HG03103 (cell line): ENCODE results near the gene USH2A.

Experiments used
- ATAC-seq: cut with Tn5 transposase; IDR thresholded peaks from one replicate; pipeline ENCODE4 v1.9.1; 2021; ENCODE audit warnings: low read depth; ENCODE audit not compliant: unreplicated experiment

USH2A gene

DNA sequence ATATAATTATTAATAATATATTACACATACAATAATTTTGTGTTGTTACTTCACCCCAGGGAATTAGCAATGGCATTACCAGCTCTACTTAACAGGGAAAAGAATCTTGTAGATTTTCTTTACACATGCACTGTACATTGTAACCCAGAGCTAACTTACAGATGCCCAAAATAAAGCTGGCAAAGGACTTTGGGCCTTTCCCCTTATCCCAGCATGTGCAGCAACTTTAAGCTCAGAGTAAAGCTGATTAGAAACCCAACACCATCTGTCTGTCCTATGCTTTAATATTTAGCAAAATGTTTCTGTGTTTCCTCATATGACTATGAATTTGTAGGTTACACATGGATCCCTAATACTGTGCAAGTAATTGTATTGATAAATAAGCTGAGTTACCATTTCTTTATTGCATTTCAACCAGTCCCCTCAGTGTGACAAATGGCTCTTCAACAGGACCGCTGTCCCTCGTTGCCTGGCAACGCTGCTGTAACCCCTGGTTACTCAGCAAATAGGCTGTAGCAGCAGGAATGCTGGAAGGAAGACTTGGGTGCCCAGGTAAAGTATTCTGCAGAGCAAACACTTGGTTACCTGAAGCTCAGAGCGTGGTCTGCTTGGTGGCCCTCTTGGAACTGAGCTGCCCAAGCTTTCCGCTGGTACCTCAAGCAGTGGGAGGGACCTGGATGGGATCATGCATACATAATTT lies at the start of gene USH2A:
Gene USH2A (minus strand): TSS at position 628 of the 700 bp plus-strand sequence. CDS start 1,112 bp downstream, outside the sequence.
- ATAC-seq, result no peak

DNA sequence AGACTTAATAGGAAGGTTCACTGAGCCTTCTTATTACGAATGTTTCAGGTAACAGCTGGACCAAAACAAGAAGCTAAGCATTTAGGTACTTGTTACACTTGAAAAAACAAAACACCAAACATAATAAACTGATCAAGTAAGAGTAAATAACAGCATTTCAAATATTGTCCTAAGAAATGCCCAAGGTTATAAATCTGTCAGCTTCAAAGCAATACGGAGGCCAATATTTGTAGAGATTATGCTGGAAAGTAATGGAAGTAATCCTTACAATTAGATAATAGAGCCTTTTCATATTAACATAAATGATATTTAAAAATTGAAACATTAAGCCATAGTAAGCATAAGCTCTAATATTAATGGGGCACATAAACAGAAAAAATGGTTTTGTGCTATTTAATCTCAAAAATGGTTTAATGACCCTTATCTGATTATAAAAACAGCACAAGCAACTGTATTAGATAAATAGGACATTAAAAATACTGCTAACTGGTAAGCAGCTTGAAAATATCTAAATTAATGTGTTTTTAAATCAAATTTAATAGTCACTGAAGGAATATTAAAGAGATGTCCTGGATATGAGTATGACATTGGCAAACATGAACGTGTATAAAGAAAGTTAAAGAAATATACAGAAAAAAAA lies 43.0 kb upstream of the USH2A start:
- ATAC-seq, result no peak

DNA sequence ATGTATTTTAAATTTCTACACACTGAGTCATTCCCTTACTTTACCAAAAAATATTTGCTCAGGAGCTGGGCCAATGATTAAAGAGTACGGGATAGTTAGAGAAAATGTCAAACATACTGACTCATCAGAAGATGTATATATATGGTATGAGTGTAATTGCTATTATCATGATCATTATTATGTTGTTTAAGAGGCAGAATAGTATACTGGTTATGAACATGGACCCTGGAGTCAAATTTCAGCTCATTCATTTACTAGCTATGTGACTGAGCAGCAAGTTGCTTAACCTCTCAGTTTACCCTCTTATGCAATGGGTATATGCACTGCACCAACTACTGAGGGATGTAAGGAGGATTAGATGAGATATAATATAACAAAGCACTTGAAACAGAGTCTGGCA lies 41.2 kb upstream of the USH2A start:
- no peak for ATAC-seq

DNA sequence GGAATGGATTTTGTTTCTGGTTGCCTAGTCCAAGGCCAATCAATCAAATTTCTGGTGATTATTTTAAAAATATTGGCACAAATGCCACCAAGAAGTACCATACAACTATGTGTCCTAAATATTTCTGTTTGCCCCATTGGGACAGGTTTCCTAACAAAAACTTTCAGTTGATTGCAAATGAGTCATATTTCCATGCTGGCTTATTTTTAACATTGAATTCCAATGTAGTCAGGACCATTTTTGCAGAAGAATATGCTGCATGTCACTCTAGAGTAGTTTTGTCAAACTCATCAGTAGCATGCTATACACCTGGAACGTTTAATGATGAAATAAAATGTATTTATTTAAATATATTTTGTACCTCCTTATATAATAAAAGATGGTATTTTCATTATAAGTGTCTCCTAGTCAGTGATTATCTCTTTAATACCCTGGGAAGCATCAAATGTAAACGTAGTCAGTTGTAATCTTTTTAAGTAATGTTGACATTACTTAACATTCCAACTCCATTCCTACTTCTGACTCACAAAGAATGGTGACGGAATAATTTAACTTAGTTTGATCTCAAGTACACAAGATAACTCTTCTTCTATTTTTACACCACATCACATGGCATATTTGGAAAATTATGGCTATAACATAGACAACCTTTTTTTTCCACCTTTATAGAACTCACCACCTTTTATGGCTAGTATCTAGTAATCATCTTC lies 39.0 kb upstream of the USH2A start:
- ATAC-seq, result no peak

DNA sequence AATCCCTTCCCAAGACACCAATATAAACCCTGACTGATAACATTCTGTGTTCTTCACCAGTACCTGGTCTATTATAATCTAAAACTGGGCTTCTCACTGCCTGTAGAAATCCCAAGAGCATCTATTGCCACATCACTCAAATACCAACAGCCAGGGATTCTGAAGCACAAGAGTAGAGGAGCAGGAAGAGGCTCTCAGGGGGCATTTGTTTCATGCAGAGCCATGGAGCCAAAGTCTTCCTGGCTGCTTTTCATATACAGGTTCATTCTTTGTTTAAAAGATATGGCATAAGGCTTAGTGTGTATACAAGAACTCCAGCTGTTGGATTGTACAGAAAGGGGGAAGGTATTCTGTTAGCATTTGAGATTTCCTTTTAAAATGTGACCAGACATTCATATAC lies 38.2 kb upstream of the USH2A start:
- ATAC-seq, result no peak

GRCh38 chr1:216459651-216460207 lies 36.5 kb upstream of the USH2A start:
- ATAC-seq, result no peak

GRCh38 chr1:216458812-216459211 lies 35.6 kb upstream of the USH2A start:
- ATAC-seq, result no peak

DNA sequence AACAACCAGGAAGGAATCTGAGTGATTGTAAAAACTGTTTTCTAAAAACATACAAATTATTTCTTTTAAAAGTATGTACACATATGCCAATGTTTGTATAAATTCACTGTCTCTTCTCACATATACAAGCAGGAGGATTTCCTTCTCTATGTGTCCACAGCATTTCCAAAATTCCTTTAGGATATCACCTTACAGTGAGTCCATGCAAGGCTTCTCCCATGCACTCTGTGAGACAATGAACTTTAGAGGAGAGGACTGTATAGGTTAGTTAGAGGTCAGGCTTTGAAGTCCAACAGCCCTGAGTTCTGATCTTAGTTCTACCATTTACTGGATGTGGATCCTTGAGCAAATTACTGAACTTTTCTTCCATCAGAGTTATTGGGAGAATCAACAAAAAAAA lies 34.1 kb upstream of the USH2A start:
- ATAC-seq, result no peak

DNA sequence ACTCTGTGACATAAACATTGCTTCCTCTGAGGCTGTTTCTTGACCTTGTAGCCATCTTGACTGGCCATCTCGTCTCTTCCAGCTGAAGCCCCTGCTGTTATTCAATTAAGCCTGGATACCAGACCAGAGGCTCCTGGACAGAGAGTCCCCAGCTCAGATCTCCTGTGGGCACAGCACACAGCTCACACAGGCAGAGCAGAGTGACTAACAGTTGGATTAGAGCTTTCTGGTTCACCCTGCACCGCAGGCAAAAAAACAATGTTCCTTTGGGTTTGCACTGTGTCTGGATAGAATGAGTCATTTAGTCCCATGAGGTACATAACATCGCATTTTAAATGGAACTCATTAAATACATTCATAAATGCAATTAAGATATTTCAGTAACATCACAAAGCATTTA lies 33.4 kb upstream of the USH2A start:
- no peak for ATAC-seq

GRCh38 chr1:216453777-216454176 lies 30.5 kb upstream of the USH2A start:
- ATAC-seq, result no peak

DNA sequence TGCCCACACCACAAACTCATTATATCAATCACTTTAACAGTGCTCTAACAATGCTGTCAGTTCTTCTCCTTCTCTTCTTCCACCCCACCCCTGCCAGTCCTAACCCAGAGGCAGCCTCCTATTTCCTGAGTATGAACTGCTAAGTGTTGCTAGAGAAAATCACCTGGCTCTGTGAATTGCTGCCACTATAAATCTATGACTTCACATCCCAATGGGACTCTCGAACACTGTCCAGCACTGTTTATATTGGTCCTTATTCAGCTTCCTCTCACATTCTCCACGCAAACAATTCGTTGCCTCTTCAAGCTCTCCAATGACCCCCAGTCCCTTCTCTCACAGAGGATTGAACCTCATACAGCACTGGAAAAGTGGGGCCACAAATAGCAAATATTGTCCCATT lies 27.0 kb upstream of the USH2A start:
- ATAC-seq, result no peak

DNA sequence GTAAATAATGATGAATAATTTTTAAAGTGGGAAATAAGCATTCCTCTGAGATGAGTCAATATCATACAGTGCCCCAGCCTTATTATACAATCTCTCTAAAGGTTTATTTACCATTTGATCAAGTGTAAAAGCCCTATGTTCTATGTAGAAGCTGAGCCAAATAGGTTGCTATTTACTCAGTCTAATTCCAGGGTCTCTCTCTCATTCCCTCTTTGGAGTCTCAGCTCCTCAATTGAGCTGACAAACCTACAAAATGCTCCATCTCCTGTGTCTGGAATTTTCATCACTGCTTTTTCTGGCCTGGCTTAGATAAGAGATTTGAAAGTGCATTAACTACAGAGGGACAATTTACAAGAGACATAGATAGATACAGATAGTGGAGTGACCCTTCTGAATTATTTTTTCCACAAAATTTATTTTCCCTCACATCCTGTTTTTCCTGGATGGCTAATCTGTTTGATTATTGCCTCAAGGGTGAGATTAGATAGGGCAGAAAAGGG lies 24.8 kb upstream of the USH2A start:
- no peak for ATAC-seq

DNA sequence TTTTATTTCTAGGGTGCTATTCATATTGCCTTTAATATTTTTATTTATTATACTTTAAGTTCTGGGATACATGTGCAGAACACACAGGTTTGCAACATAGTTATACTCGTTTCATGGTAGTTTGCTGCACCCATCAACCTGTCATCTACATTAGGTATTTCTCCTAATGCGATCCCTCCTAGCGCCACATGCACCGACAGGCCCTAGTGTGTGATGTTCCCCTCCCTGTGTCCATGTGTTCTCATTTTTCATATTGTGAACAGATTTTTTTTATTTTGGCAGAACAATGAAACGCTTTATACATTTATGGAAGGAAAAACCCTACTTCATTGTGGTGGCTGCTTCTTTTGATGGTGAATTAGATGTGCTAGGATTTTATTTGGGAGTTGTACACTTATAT lies 14.4 kb upstream of the USH2A start:
- no peak for ATAC-seq

DNA sequence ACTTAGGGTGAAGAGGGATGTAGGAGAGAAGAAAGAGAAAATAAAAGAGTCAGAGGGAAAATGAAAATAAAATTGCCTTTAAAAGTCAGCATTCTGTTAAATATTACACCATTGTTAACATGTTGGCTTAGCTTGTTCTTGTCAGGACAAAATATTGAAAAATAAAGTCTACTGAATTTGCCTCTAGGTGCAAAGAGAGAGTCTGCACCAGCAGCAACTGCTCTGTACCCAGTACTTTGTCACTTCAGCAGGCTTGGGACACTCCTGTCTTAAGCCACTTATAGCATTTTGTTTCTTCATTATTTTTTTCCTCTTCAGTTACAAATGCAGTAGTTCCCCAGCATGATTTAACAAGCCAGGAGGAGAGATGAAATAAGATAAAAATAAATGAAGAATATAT lies 11.0 kb upstream of the USH2A start:
- ATAC-seq, result no peak

GRCh38 chr1:216433175-216433574 lies 9.9 kb upstream of the USH2A start:
- ATAC-seq, result no peak

DNA sequence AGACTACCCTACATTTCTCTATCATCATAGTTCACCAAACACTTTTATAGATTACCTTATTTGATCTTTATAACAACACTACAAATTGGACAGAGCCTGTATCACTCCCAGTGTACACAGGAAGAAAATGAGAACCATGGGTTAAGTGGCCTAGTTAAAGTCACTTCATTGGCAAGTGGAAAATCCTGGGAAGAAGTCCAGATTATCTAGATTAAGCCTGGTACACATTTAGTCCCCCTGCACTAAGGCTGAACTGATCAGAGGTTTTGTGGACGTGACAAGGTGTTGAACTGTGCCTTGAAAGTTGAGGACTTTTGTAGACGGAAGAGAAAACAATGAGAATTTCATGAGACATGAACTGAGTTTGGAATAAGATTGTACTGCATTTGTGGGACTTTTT lies 7.5 kb upstream of the USH2A start:
- ATAC-seq, result no peak

DNA sequence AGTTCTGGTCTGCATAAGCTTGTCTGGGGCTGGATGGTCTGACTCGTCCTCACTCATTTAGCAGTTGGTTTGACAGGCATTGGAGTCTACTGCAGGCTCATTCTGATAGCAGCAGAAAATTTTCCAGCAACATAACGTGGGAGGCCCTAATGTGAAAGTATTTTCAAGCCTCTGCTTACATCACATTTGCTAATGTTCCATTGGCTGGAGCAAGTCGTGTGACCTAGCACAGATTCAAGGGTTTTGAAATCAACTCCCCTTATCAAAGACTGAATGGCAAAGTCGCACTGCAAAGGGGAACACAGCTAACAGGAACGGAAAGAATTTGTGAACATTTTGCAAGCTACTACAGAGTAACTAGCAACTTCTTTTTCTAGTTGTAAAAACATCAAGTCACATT lies 2.3 kb upstream of the USH2A start:
- ATAC-seq, result no peak

DNA sequence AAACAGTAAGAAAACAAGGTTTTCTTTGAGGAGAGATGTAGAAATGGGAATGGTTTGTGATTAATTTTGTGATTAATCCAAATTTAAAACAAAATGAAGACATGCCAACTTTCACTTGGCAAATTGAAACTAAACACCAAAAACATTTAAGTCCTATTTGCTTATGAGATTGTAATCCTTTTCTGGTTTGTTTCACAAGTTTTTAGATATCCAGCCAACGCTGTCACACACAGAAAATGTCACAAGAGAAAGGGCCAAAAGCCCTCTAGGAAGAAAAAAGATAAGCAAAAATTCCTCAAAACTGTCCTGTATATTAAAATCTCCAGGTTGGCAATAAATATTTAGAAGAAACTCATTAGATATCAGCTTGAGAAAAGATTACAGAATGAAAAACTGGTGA lies 2.5 kb downstream of the USH2A start:
- no peak for ATAC-seq

DNA sequence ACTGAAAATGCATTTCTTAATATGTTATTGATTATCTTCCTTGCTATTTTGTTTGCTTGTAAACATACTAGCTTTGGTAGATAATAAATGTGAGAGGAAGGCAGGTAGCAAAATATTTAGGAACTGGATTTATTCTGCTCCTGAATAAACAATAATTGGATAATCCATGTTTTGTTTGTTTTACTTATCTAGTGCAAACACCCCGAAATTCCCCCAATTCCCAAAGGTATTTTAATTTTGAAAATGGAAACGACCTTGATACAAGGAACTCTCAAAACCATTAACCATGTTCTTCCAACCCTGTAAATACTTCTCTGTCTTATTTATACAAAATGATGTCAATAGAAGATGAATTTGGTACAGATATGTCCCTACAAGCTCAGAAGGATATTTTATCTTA lies 3.0 kb downstream of the USH2A start:
- ATAC-seq, result no peak

DNA sequence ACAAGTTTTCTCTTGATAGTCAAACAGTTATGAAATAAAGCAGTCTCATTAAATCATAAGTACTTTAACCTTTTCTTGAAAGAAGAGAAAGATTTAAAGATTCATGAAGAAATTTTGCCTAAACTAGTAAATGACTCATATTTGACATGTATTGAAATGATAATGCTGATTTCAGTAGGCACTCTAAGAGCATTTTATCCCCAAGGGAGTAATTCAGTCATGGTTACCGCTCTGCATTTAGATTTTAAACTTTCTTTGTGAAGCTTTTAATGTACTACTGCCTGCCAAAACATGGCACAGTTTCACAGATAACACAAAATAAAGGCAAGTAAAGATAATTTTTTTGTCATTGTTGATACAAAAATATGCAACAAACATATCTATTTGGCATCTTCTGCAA lies 6.8 kb downstream of the USH2A start:
- ATAC-seq, result no peak

GRCh38 chr1:216410026-216410425 lies 13.2 kb downstream of the USH2A start:
- no peak for ATAC-seq
